ENCODE results near the gene RTP3. TPM values are rescaled to one million over a fixed set of nuclear protein-coding genes. Genes with fewer than 3 reads are reported as not detected.
"Not testable (repeated sequence)": the region's sequence is repeated elsewhere in the genome, so short reads cannot be mapped to it uniquely, and the experiment has no call there.

Gene RTP3
- total RNA-seq, 2 donors from 2014 or later = not detected

GRCh38 chr3:46542801-46543201 is 45.0 kb downstream of the RTP3 start:
- no peaks in the 10 kb centered on the region for H3K36me3 Mint-ChIP-seq (ENCODE audit: low read depth)
- H3K27ac Mint-ChIP-seq = peak overlapping the region; percentile 97

GRCh38 chr3:46544771-46545503 is 47.2 kb downstream of the RTP3 start:
- H3K9me3 ChIP-seq (ENCODE audit: control insufficient read depth, low read length, poor library complexity, severe bottlenecking) = no peaks in the 10 kb centered on the region
- Mint-ChIP-seq H3K4me1 (peaks cover 12% of the 10 kb centered on the region), H3K27ac (peak overlapping the region; percentile 34), H3K27me3 (peaks cover 7% of the 10 kb centered on the region), H3K36me3 (ENCODE audit: low read depth) (no peaks in the 10 kb centered on the region), H3K4me3 (no peak overlapping the region)
- no peak for ATAC-seq
- DNase-seq = no peak

More at GRCh38 chr3:46542801-46543201, 45.0 kb downstream of the RTP3 start:
- Mint-ChIP-seq H3K4me3 (no peak overlapping the region), H3K4me1 (peaks cover 23% of the 10 kb centered on the region), H3K27me3 (no peaks in the 10 kb centered on the region)
- ATAC-seq = no peak
- no peaks in the 10 kb centered on the region for H3K9me3 ChIP-seq (ENCODE audit: control insufficient read depth, low read length, poor library complexity, severe bottlenecking)
- DNase-seq = no peak

GRCh38 chr3:46545818-46546630 is 48.2 kb downstream of the RTP3 start:
- no peaks in the 10 kb centered on the region for H3K9me3 ChIP-seq (ENCODE audit: control insufficient read depth, low read length, poor library complexity, severe bottlenecking)
- Mint-ChIP-seq H3K36me3 (ENCODE audit: low read depth) (no peaks in the 10 kb centered on the region), H3K4me3 (no peak overlapping the region), H3K27ac (peak overlapping the region; percentile 6), H3K4me1 (peaks cover 12% of the 10 kb centered on the region), H3K27me3 (peaks cover 9% of the 10 kb centered on the region)
- ATAC-seq (no peak), DNase-seq (no peak)

- no peaks in the 10 kb centered on the region for H3K36me3 Mint-ChIP-seq (ENCODE audit: low read depth)
- DNase-seq (no peak), ATAC-seq (no peak)
- H3K9me3 ChIP-seq (ENCODE audit: control insufficient read depth, low read length, poor library complexity, severe bottlenecking) = no peaks in the 10 kb centered on the region
- peaks cover 9% of the 10 kb centered on the region for H3K27me3 Mint-ChIP-seq
- H3K4me3 Mint-ChIP-seq = no peak overlapping the region
- peak overlapping the region; percentile 56 for H3K27ac Mint-ChIP-seq
- H3K4me1 Mint-ChIP-seq = peaks cover 8% of the 10 kb centered on the region
Measured at GRCh38 chr3:46546896-46547440, 49.2 kb downstream of the RTP3 start.

- ATAC-seq; H3K4me3 Mint-ChIP-seq; H3K9me3 ChIP-seq (ENCODE audit: control insufficient read depth, low read length, poor library complexity, severe bottlenecking); H3K36me3 Mint-ChIP-seq (ENCODE audit: low read depth); DNase-seq; H3K4me1 Mint-ChIP-seq; H3K27ac Mint-ChIP-seq: not testable (repeated sequence)
- H3K27me3 Mint-ChIP-seq = peaks cover 14% of the 10 kb centered on the region
Measured at GRCh38 chr3:46548611-46549010, 50.8 kb downstream of the RTP3 start.

GRCh38 chr3:46549408-46549904 is 51.7 kb downstream of the RTP3 start:
- no peak for DNase-seq
- Mint-ChIP-seq H3K27me3 (peaks cover 14% of the 10 kb centered on the region), H3K36me3 (ENCODE audit: low read depth) (no peaks in the 10 kb centered on the region), H3K27ac (peak overlapping the region; percentile 49), H3K4me3 (no peak overlapping the region), H3K4me1 (peaks cover 8% of the 10 kb centered on the region)
- H3K9me3 ChIP-seq (ENCODE audit: control insufficient read depth, low read length, poor library complexity, severe bottlenecking) = no peaks in the 10 kb centered on the region
- ATAC-seq = no peak

GRCh38 chr3:46549989-46550388 is 52.2 kb downstream of the RTP3 start:
- peaks cover 14% of the 10 kb centered on the region for H3K27me3 Mint-ChIP-seq
- H3K36me3 Mint-ChIP-seq (ENCODE audit: low read depth) = no peaks in the 10 kb centered on the region
- ATAC-seq = no peak
- no peak for DNase-seq
- H3K4me3 Mint-ChIP-seq = no peak overlapping the region
- H3K9me3 ChIP-seq (ENCODE audit: control insufficient read depth, low read length, poor library complexity, severe bottlenecking) = no peaks in the 10 kb centered on the region
- H3K27ac Mint-ChIP-seq = peak overlapping the region; percentile 49
- H3K4me1 Mint-ChIP-seq = peaks cover 8% of the 10 kb centered on the region

Other genes with a start within 250 kb of the RTP3 start
- gene CCR2, start 143.9 kb upstream of the RTP3 start, total RNA-seq = 10 to 100 TPM; 12.4 to 14.2 TPM
- gene CCR5, start 127.0 kb upstream of the RTP3 start, total RNA-seq = 1 to 10 TPM; 3.2 to 8.3 TPM
- gene CCRL2, start 90.7 kb upstream of the RTP3 start, total RNA-seq = 1 to 10 TPM; 1.9 to 2.4 TPM
- not detected for gene LTF, start 33.1 kb upstream of the RTP3 start, total RNA-seq
- gene LRRC2, start 68.3 kb downstream of the RTP3 start, total RNA-seq = under 1 TPM; 0.42 to 0.52 TPM
- gene FAM240A, start 114.5 kb downstream of the RTP3 start, total RNA-seq = not detected
- gene ALS2CL, start 195.7 kb downstream of the RTP3 start, total RNA-seq = 10 to 100 TPM; 21.1 to 38.4 TPM
- gene TMIE, start 203.4 kb downstream of the RTP3 start, total RNA-seq = 1 to 10 TPM in 1 of 2 donors, under 1 TPM in 1; 0.86 to 1.3 TPM
- not detected for gene PRSS50, start 219.9 kb downstream of the RTP3 start, total RNA-seq

Measured in T-helper 17 cell (primary cell).